ENCODE results near the gene EIF2S2.

EIF2S2 gene

DNA sequence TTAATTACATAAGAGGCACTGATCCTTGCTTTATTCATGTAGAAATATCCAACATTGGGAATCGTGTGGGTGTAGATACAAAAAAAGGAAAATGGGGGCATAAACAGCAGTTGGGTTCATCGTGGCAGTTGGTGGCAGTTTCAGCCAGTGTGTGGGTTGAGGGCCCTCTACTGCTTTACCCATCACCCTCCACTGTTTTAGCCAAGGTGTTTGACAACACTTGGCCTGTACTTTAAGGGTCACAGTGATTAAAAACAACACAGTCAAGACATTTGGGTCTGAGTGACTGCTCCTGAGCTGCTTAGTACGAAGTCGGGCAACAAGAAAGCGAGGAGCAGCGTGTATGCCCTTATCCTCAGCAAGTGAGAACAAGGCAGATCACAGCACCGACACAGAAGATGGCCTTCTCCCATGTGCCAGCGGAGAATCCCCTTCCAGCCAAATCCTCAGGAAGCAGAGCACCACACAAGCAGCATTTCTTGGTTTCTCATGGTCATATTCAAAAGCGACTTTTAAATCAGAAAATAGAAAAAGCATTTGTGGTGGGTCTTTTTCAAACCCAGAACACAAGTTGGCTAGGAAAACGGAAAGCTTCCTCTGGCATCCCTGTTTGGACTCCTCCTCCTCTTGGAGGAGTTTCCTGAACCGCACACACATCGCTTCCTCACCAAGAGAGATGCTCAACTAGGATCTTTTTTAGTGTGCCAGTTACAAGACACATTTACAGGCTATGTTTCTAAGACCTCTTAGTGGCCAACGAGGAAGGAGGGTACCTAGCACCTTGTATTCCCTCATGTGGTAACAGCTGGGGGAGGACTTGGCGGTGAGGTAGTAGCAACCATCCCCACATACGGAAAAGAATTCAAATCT is 23.5 kb downstream of the EIF2S2 start:
- peak; percentile 37 for DNase-seq

DNA sequence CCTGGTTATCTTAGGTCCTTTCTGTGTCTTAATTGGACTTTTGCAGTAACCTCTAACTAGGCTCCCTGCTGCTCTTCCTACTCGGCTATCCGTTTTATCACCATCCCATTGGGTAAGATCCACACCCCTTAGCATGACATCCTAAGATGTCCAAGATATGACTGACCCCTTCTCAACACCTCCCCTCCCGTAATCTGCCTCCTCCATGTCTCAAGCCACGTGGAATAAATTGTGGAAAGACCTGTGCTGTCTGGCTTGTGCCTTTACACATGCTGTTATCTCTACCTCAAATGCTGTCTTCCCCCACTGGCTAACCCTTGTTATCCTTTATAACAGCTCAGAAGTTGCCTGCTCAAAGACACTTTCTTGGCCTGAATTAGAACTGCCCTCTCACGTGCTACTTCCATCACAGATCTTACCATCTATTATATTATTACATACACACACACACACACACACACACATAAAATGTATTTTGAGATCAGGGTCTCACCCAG is 26.5 kb downstream of the EIF2S2 start:
- no peak for DNase-seq

DNA sequence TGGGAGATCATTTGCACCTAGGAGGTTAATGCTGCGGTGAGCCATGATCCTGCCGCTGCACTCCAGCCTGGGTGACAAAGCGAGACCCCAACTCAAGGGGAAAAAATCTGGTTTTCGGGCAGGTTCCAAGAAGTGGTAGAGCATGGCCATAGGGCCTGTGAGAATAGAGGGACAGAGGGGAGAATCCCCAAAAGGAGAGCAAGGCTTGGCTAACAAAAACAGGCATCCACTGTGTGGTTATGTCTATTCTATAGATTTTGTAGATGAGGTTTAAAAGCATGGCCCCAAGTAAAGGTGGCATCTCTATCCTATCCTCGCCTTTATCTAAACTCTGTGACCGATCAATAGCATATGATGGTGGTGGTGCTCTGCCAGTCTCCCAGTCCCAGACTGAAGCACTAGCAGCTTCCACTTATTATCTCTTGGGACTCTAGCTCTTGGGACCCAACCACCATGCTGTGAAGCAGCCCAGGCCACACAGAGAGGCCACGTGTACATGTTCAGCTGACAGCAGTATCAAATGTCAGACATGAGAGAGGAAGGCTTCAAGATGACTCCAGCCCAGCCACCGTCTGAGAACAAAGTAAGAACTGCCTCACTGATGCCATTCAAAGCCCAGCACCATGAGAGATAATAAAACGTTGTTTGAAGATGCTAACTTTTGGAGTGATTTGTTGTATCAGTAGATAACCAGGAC is 27.7 kb downstream of the EIF2S2 start:
- DNase-seq = peak; percentile 80

DNA sequence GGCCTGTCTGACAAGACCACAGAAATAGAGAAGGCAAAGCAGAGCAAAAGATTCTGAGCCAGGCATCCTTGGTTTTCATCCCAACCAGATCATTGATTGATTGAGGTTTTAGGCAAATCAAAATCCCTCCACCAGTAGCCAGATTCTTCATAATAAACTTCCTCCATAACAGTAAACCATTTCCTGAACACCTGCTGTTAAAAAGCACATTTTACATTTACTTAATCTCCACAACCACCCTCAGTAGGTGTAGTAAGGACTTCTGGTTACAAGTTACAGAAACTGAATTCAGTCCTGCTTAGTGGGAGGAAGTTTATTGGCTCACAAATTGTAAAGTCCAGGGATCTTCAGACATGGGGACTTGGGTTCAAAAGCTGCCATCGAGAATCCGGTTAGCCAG is 28.3 kb downstream of the EIF2S2 start:
- DNase-seq = no peak

DNA sequence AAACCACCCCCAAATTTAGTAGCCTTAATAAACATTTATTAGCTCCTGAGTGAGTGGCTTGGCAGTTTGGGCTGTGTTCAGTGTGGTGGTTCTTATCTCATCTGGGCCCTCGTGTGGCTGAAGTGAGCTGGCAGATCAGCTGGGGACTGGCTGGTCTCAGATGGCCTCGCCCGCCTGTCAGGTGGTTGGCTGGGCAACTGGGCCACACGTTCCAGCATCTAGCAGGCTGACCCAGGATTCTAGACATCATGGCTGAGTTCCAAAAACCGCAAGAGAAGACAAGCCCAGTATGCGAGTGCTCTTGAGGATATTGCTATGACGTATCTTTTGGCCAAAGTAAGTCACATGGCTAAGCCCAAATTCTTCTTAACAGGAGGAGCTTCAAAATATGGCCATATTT is 28.9 kb downstream of the EIF2S2 start:
- DNase-seq = no peak

DNA sequence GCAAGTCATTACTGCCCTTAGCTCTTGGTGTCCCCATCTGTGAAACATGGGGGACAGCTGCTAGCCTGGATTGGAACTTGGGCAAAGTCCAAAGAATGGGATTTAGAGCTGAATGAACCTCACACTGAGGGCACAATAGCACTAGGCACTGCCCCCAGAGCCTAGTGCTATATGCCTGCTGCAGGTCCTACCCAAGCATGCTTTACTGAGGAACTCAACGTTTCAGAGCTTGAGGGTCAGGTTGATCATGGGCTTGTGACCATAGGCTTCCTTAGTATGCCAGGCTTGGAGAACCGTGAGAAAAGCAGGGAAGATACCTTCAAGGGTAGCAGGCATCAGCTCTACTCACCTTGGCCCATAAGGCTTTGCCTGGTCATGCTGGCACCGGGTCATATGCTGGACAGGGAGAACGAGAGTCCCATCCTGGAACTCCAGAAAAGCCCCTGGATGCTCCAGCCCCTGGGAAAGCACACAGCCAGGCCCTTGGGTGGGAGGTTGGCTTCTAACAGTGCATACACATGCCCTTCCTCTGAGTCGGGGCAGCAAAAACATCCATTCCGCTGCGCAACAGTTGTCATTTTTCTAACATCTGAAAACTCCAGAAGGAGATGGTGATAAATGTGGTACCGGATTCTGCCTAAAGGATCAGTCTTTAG is 29.7 kb downstream of the EIF2S2 start:
- DNase-seq = no peak

DNA sequence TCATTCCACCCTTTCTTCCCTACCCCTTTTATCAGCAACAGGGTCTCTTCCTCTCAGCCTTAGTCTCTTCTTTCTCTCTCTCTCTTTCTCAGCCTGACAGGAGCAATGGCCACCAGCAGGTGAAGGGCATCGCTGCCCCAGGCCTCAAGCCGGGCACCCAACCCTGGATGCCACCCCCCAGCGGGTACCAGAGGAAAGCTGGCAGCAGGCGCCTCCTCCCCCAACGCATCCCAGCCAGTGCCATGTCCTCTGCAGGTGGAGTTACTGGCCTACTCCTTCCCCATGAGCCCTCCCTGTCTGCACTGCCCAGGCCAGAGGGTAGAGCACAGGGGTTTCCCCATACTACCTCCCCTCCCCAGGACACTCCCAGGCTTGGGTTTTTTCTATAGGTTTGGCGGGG is 32.2 kb downstream of the EIF2S2 start:
- DNase-seq = no peak

DNA sequence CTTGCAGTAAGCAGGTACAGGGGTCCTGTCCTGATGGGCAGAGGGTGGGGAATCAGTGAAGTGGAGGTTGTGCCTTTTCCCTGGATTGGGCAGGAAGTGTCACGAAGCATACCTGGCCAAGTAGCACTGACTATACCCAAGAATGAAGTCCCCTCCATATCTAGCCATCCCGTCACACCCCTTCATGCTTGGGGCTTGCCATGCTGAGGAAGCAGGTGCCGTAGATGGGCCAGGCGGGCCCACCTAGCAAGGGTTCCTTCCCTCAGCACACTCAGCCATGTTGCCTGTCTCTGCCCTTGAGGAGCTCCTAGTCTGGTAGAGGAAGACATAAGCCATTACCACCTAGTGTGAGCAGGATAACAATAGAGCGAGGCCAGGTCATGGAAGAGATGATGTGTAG is 33.5 kb downstream of the EIF2S2 start:
- DNase-seq = no peak

DNA sequence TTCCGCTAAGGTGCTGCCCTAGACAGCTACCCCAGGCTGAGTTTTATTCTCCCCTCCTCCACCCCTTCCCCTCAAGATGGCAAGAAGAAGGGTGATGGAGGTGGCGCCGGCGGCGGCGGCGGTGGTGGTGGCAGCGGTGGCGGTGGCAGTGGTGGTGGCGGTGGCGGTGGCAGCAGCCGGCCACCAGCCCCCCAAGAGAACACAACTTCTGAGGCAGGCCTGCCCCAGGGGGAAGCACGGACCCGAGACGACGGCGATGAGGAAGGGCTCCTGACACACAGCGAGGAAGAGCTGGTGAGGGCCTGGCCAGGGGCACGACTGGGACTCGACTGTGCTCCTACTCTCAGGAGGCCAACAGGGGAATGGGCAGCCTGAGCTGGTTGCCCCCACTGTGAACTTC is 35.1 kb downstream of the EIF2S2 start:
- DNase-seq = no peak

DNA sequence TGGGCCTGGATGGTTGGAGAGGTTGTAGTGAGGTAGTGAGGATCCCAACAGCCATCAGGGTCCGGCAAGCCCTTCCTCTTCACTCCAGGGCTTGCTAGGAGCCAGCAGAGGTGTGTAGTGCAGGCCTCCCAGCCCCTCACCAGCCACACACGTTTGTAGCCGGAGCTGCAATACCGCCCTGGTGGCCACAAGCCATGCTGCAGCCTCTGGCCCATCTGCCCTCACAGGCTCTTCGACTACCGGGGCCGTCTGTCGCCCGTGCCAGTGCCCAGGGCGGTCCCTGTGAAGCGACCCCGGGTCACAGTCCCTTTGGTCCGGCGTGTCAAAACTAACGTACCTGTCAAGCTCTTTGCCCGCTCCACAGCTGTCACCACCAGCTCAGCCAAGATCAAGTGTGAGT is 36.4 kb downstream of the EIF2S2 start:
- DNase-seq = no peak

DNA sequence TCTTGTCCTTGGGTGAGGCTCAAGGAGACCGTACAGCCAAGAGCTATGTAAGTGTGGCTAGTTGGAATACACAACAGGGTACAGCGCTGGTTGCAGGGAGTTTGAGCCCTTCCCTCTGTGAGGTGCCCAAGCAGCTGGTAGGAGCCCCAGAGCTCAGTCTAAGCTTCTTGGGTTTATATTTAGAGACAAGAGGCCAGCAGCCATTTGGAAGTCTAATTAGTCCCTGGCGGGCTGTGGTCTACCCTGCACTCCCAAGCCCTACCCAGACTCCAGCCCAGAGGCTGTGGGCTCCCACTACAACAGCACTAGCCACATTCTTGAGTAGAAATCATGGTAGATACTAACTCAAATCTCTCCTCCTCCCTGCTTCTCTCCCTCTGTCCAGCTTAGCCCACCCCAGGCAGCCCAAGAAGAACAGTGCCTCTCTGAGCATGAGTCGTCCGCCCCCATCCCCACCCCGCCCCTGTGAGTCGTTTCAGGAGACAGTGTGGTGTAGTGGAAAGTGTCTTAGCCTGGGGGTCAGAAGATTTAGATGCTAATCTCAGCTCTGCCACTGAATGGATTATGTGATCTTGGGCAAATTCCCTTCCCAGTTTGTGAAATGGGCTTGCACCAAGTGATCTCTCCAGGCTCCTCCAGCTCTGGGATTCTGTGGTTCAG is 37.8 kb downstream of the EIF2S2 start:
- DNase-seq = no peak

DNA sequence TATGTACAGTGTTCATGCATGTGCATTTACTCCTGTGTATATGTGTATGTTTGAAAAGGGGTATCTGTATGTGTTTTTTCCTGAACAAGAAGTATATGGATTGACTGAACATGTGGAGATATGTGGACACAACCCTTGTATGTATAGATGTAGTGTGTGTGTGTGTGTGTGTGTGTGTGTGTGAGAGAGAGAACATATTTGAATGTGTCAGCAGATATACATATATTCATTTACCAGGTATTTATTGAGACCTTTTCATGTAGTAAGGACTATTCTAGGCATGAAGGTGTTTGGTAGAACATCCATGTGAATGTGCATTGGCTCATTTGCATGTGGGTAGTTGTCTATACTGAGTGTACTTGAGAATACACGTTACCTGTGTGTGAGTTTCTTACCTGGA is 39.3 kb downstream of the EIF2S2 start:
- no peak for DNase-seq

DNA sequence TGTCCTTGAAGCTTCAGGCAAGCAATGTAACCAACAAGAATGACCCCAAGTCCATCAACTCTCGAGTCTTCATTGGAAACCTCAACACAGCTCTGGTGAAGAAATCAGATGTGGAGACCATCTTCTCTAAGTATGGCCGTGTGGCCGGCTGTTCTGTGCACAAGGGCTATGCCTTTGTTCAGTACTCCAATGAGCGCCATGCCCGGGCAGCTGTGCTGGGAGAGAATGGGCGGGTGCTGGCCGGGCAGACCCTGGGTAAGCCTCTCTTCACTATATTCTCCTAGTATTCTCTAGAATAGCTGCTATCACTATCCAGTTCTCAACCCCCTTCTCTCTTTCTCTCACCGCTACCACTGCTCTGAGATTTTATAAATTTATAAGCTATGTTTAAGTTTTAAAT is 40.0 kb downstream of the EIF2S2 start:
- DNase-seq = no peak

DNA sequence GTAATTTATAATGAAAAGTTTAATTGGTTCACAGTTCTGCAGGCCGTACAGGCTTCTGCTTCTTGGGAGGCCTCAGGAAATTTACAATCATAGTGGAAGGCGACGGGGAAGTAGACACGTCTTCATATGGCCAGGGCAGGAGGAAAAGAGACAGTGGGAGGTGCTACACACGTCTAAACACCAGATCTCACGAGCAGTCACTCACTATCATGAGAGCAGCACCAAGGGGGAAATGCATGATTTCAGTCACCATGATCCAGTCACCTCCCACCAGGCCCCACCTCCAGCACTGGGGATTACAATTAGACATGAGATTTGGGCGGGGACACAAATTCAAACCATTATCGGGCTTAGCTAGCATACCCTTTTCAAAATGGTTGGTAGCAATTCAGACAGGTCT is 41.2 kb downstream of the EIF2S2 start:
- no peak for DNase-seq

DNA sequence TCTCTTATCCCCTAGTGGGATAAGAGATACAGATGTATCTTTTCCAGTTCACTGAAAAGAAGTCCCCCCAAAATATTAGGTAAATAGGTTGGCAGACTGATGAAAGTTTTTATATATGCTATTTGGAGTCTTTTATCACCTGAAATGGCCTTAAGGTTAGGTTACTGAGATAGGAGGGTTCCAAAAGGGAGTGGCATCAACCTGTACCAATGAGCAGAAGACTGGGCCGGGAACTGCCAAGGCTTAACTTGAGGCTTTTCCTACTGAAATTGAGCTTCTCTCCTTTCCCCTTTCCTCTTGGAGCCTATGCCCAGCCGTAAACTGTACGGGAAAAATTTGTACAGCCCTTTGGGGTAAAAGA is 42.0 kb downstream of the EIF2S2 start:
- DNase-seq = no peak

DNA sequence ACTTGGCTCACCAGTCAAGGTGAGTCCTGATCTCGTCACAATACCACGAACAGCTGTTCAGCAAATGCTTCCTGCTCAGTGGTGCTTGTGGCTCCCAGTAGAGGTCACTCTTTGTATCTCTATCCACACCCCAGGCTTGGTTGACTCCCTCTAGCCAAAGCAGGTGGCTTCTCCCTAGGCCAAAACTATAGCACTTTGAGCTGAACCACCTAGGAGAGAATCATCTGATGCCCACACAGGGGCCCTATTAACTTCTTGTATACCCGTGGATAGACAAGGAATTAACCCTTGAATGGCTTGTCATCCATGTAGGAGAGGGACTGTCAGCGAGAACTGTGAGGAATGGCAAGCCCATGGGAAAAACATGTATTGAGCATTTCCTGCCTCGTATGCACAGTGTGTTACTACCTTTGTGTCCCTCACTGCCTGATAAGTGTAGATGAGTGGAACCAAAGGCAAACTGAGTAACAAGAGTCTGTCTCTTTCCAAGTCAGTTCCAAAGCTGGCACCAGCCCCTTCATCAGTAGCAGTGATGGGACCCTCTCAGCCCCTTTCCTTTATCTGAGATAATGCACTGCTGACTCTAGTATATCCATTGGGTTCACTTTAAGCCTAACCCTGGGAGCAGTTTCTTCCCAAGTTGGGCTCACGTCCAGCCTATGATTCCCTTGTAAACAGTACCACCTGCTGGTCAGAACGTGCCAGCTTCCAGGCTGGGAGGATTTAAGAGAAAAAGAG is 42.5 kb downstream of the EIF2S2 start:
- DNase-seq = peak; percentile 88

DNA sequence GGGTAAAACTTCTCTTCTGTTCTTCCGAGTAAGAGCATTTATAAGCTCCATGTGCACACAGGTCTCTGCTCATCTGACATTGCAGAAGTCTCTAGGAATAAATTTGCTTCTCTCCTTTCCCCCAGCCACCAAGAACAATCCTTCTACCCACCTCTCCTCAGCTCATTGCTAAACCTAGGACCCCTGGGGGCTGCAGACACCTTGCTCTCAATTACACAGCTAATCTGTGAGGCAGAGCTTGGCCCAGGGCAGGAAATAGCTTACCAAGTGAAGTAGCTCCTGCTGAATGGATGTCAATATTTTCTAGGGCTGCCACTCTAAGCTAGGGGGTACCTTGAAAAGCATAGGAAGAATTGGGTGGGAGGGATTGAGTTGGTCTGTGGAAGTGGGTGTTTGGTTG is 44.0 kb downstream of the EIF2S2 start:
- DNase-seq = no peak

DNA sequence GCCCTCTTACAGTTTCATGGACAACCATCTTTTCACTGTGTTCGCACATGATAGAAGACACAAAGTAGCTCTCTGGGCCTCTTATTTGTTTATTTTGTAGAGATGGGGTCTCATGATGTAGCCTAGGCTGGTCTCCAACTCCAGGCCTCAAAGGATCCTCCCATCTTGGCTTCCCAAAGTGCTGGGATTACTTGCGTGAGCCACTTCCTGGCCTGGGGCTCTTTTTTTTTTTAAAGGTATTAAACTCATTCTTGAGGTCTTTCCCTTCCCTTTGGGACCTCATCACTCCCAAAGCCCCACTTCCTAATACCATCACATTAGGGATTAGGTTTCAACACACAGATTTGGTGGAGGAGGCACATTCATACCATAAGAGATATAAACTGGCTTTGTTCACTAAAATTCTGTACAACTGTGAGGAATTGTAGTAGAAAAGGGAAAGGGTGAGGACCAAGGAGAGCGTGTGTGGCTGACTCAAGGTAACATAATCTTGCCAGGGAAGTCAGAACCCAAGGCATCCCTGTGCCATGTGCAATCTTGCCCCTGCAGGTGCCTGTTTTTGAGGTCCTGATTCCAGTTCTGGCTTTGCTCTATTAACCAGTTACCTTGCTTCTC is 45.5 kb downstream of the EIF2S2 start:
- DNase-seq = no peak

DNA sequence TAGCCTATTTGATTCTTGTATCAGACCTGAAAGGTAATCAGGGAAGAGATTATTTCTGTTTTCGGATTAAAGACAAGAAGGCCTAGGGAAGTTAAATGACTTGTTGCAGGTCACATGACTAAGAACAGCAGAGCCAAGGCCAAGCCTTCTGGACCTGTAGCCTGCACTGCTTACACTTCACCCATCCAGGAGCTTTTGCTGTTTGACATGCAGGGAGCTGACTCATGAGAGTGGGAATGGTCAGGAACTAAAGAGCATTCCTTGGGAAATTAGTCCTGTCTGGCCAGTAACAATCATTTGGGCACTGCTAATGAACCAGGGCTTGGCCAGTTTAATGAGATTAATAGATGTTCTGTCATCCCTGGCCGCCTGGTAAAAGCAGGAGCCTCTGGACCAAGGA is 46.8 kb downstream of the EIF2S2 start:
- DNase-seq = no peak

DNA sequence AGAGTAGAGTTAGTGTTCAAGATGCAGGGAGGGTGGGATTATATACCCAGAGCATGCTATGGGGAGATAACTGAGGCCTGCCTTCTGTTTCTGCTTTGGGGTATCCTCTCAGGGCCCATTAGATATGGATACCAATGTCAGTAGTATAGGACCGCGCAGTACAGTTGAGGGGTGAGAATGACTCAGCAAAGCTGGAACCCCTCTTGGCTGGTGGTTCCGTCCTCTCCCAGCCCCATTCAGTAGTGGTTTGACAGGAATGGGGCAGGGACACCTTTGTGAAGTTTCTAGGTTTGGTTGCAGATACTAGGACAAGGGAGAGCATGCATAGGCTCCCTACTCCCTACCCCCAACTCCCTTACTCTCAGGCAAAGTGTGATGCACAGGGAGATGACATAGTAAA is 47.8 kb downstream of the EIF2S2 start:
- no peak for DNase-seq

DNA sequence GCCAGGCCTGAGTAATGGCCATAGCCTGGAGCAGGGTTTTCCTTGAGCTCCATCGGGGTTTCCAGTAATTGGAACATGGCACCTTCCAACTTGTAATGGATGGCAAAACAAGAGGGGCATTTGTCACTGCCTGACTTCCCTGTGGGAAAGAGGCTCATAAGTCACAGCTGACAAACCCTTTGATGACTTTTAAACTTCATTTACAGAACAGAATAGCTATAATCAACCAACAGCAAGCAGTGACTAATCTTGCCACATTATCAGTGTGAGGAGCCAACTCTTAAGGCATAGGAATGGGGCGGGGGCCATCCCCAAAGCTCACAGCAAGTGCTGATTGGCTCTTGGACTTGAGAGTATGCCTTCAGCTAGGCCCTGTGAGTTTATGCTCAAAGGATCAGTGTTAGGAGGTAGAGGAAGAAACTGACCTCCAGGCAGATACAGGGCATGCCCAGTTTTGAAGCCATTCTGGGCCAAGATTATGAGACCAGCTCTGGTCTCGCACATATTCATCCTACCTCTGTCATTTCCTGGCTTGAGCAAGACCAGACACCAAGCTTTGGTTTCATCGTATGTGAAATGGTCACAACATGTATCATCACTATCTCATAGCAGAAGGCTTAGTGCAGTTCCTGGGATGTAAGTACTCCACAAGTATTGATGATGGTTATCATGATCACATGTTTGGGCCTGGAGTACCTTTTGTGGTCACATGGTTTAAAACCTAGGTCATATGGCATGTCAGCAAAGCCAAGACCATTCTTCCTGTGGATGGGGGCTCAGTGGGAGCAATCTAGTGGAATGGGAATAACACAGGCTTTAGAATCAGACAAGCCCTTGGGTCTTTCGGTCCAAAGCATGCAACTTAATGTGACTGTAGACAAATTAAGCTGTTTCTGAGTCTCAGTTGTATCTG is 49.2 kb downstream of the EIF2S2 start:
- no peak for DNase-seq
